Measurements from ENCODE around the gene TLCD2.
A peak's percentile ranks its signal among the peaks of the same experiment; 100 is the strongest.
"Not testable (repeated sequence)": the region's sequence is repeated elsewhere in the genome, so short reads cannot be mapped to it uniquely, and the experiment has no call there.

The TLCD2 gene

GRCh38 chr17:1736348-1737281, 26.4 kb upstream of the TLCD2 start:
- peak in 1 of 2 donors; percentile 47 for DNase-seq (ENCODE audit: low read depth in 1 of 2, low spot score in 1 of 2)

- DNase-seq (ENCODE audit: low read depth in 1 of 2, low spot score in 1 of 2) = no peak
Observed at GRCh38 chr17:1735834-1736347, 25.7 kb upstream of the TLCD2 start.

- DNase-seq (ENCODE audit: low read depth in 1 of 2, low spot score in 1 of 2) = no peak
Observed at GRCh38 chr17:1735418-1735817, 25.2 kb upstream of the TLCD2 start.

- DNase-seq (ENCODE audit: low read depth in 1 of 2, low spot score in 1 of 2) = no peak
Observed at GRCh38 chr17:1733759-1734158, 23.6 kb upstream of the TLCD2 start.

GRCh38 chr17:1732833-1733321, 22.7 kb upstream of the TLCD2 start:
- no peak for DNase-seq (ENCODE audit: low read depth in 1 of 2, low spot score in 1 of 2)

- DNase-seq (ENCODE audit: low read depth in 1 of 2, low spot score in 1 of 2) = no peak
Observed at GRCh38 chr17:1732241-1732832, 22.2 kb upstream of the TLCD2 start.

GRCh38 chr17:1731194-1731506, 21.0 kb upstream of the TLCD2 start:
- no peak for DNase-seq (ENCODE audit: low read depth in 1 of 2, low spot score in 1 of 2)

- no peak for DNase-seq (ENCODE audit: low read depth in 1 of 2, low spot score in 1 of 2)
Observed at GRCh38 chr17:1730326-1731193, 20.4 kb upstream of the TLCD2 start.

GRCh38 chr17:1729966-1730325, 19.8 kb upstream of the TLCD2 start:
- DNase-seq (ENCODE audit: low read depth in 1 of 2, low spot score in 1 of 2) = no peak

GRCh38 chr17:1727876-1728630, 17.9 kb upstream of the TLCD2 start:
- DNase-seq (ENCODE audit: low read depth in 1 of 2, low spot score in 1 of 2) = no peak

- no peak for DNase-seq (ENCODE audit: low read depth in 1 of 2, low spot score in 1 of 2)
Observed at GRCh38 chr17:1727258-1727789, 17.1 kb upstream of the TLCD2 start.

GRCh38 chr17:1726626-1727257, 16.6 kb upstream of the TLCD2 start:
- DNase-seq (ENCODE audit: low read depth in 1 of 2, low spot score in 1 of 2) = no peak

- no peak for DNase-seq (ENCODE audit: low read depth in 1 of 2, low spot score in 1 of 2)
Observed at GRCh38 chr17:1725642-1726511, 15.7 kb upstream of the TLCD2 start.

GRCh38 chr17:1724869-1725641, 14.9 kb upstream of the TLCD2 start:
- DNase-seq (ENCODE audit: low read depth in 1 of 2, low spot score in 1 of 2) = no peak

GRCh38 chr17:1724351-1724868, 14.2 kb upstream of the TLCD2 start, which contains the start of gene WDR81:
Gene WDR81, plus strand, starts transcription at chr17:1724704. Its CDS starts 256 bp downstream, at chr17:1724960.
- peak; percentile 70 to 82 for DNase-seq (ENCODE audit: low read depth in 1 of 2, low spot score in 1 of 2)

- DNase-seq (ENCODE audit: low read depth in 1 of 2, low spot score in 1 of 2) = not testable (repeated sequence)
Observed at GRCh38 chr17:1722022-1722421, 11.8 kb upstream of the TLCD2 start.

- peak; percentile 42 to 59 for DNase-seq (ENCODE audit: low read depth in 1 of 2, low spot score in 1 of 2)
Observed at GRCh38 chr17:1720856-1721386, 10.7 kb upstream of the TLCD2 start.

Measured in activated CD4-positive, alpha-beta T cell treated with anti-CD3 and anti-CD28 coated beads, Interleukin-2, amount 50 U/mL, for 24 hours (primary cell).